GM23338 (cell line): Measurements from ENCODE around the gene MFAP5. TPM values are rescaled to one million over a fixed set of nuclear protein-coding genes. Genes with fewer than 3 reads are reported as not detected.

Source experiments
- ATAC-seq: fragments of 200-7000 bp; cut with Tn5 transposase; 3 replicates; pipeline ENCODE4 v1.9.1; 2020
- DNase-seq: peaks from one replicate; pipeline ENCODE4 v3.0.0-alpha.2; 2015; ENCODE audit warnings: low spot score
- H2AFZ ChIP-seq: fragments of 200-600 bp; sonication (generic); 2 replicates; pipeline ENCODE4 v1.8.0; 2016; ENCODE audit warnings: antibody characterized with exemption, mild to moderate bottlenecking, moderate library complexity
- H3F3A ChIP-seq: fragments of 200-600 bp; sonication (generic); replicated peaks from 2 replicates; pipeline ENCODE4 v1.8.0; 2017; ENCODE audit warnings: antibody characterized with exemption, mixed run types, low read depth
- H3K27ac ChIP-seq: fragments of 200-600 bp; sonication (generic); 2 replicates; pipeline ENCODE4 v1.6.1; 2016; ENCODE audit warnings: low read depth
- H3K27me3 ChIP-seq: fragments of 200-600 bp; sonication (generic); 2 replicates; pipeline ENCODE4 v1.8.0; 2016; ENCODE audit warnings: mild to moderate bottlenecking, mixed run types, moderate library complexity; ENCODE audit not compliant: insufficient read depth
- H3K36me3 ChIP-seq: fragments of 200-600 bp; sonication (generic); 2 replicates; pipeline ENCODE4 v1.8.0; 2016; ENCODE audit warnings: mild to moderate bottlenecking; ENCODE audit not compliant: insufficient read depth
- H3K4me1 ChIP-seq: fragments of 200-600 bp; sonication (generic); 2 replicates; pipeline ENCODE4 v1.8.0; 2016; ENCODE audit warnings: mild to moderate bottlenecking, moderate library complexity; ENCODE audit not compliant: insufficient read depth
- H3K4me2 ChIP-seq: fragments of 200-600 bp; sonication (generic); 2 replicates; pipeline ENCODE4 v1.7.1; 2017; ENCODE audit warnings: mixed run types
- H3K4me3 ChIP-seq: fragments of 200-600 bp; sonication (generic); 2 replicates; pipeline ENCODE4 v1.6.1; 2016; ENCODE audit warnings: mixed run types
- H3K79me2 ChIP-seq: fragments of 200-600 bp; sonication (generic); replicated peaks from 2 replicates; pipeline ENCODE4 v1.8.0; 2017; ENCODE audit warnings: mild to moderate bottlenecking; ENCODE audit not compliant: insufficient read depth
- H3K9me2 ChIP-seq: fragments of 200-600 bp; sonication (generic); 2 replicates; pipeline ENCODE4 v1.8.0; 2017; ENCODE audit not compliant: insufficient read depth
- H4K20me1 ChIP-seq: fragments of 200-600 bp; sonication (generic); replicated peaks from 2 replicates; pipeline ENCODE4 v1.8.0; 2017; ENCODE audit warnings: mild to moderate bottlenecking; ENCODE audit not compliant: insufficient read depth
- H3K27ac Mint-ChIP-seq: 2 replicates; pipeline ENCODE4 v1.8.0; 2020; ENCODE audit warnings: inconsistent platforms, mild to moderate bottlenecking, moderate library complexity, mixed read lengths
- H3K27me3 Mint-ChIP-seq: 3 replicates; pipeline ENCODE4 v1.8.0; 2022; ENCODE audit warnings: low read depth, mild to moderate bottlenecking, moderate library complexity, mixed read lengths, inconsistent platforms; ENCODE audit not compliant: insufficient read depth, poor library complexity
- H3K36me3 Mint-ChIP-seq: 3 replicates; pipeline ENCODE4 v1.8.0; 2021; ENCODE audit warnings: low read depth, mild to moderate bottlenecking, inconsistent platforms, moderate library complexity, mixed read lengths
- H3K4me1 Mint-ChIP-seq: 3 replicates; pipeline ENCODE4 v1.8.0; 2020; ENCODE audit warnings: mild to moderate bottlenecking, inconsistent platforms, mixed read lengths
- H3K4me3 Mint-ChIP-seq: 3 replicates; pipeline ENCODE4 v1.8.0; 2021; ENCODE audit warnings: moderate library complexity, mild to moderate bottlenecking, inconsistent platforms, mixed read lengths
- H3K9me3 Mint-ChIP-seq: 3 replicates; pipeline ENCODE4 v1.8.0; 2020; ENCODE audit warnings: moderate library complexity, mild to moderate bottlenecking, inconsistent platforms, mixed read lengths
- JUNB ChIP-seq: IDR thresholded peaks from one replicate; pipeline ENCODE4 v1.6.1; 2016; ENCODE audit warnings: antibody characterized with exemption; ENCODE audit not compliant: unreplicated experiment
- polyA plus RNA-seq: library from polyadenylated mRNA; unstranded; fragments of >200 nt; fragmentation: Nextera tagmentation; extraction: Ambion mirVana; gene quantifications from 2 replicates; pipeline ENCODE4 v1.2.1, GENCODE V29; 2016
- total RNA-seq: library from RNA; depleted of rRNA; stranded (reverse); fragments of >200 nt; shearing (Covaris generic); gene quantifications from 2 replicates; pipeline ENCODE4 v1.2.3, GENCODE V29; 2014
- TF ChIP-seq, protein P1 (sequence below): fragments of 250-450 bp; sonication (Bioruptor Pico); IDR thresholded peaks from 2 replicates; pipeline ENCODE4 v1.5.0; 2020; ENCODE audit warnings: mild to moderate bottlenecking, moderate library complexity
- TF ChIP-seq, protein P2 (sequence below): IDR thresholded peaks from 2 replicates; pipeline ENCODE4 v1.6.1; 2016; ENCODE audit warnings: antibody characterized with exemption
- TF ChIP-seq, protein P3 (sequence below): IDR thresholded peaks from one replicate; pipeline ENCODE4 v1.6.1; 2018; ENCODE audit warnings: antibody characterized with exemption; ENCODE audit not compliant: unreplicated experiment

MFAP5 gene
- total and polyA plus RNA-seq, 2 experiments from 2014 or later, result 0.68 to 0.90 TPM

- TF ChIP-seq, protein P1, sequence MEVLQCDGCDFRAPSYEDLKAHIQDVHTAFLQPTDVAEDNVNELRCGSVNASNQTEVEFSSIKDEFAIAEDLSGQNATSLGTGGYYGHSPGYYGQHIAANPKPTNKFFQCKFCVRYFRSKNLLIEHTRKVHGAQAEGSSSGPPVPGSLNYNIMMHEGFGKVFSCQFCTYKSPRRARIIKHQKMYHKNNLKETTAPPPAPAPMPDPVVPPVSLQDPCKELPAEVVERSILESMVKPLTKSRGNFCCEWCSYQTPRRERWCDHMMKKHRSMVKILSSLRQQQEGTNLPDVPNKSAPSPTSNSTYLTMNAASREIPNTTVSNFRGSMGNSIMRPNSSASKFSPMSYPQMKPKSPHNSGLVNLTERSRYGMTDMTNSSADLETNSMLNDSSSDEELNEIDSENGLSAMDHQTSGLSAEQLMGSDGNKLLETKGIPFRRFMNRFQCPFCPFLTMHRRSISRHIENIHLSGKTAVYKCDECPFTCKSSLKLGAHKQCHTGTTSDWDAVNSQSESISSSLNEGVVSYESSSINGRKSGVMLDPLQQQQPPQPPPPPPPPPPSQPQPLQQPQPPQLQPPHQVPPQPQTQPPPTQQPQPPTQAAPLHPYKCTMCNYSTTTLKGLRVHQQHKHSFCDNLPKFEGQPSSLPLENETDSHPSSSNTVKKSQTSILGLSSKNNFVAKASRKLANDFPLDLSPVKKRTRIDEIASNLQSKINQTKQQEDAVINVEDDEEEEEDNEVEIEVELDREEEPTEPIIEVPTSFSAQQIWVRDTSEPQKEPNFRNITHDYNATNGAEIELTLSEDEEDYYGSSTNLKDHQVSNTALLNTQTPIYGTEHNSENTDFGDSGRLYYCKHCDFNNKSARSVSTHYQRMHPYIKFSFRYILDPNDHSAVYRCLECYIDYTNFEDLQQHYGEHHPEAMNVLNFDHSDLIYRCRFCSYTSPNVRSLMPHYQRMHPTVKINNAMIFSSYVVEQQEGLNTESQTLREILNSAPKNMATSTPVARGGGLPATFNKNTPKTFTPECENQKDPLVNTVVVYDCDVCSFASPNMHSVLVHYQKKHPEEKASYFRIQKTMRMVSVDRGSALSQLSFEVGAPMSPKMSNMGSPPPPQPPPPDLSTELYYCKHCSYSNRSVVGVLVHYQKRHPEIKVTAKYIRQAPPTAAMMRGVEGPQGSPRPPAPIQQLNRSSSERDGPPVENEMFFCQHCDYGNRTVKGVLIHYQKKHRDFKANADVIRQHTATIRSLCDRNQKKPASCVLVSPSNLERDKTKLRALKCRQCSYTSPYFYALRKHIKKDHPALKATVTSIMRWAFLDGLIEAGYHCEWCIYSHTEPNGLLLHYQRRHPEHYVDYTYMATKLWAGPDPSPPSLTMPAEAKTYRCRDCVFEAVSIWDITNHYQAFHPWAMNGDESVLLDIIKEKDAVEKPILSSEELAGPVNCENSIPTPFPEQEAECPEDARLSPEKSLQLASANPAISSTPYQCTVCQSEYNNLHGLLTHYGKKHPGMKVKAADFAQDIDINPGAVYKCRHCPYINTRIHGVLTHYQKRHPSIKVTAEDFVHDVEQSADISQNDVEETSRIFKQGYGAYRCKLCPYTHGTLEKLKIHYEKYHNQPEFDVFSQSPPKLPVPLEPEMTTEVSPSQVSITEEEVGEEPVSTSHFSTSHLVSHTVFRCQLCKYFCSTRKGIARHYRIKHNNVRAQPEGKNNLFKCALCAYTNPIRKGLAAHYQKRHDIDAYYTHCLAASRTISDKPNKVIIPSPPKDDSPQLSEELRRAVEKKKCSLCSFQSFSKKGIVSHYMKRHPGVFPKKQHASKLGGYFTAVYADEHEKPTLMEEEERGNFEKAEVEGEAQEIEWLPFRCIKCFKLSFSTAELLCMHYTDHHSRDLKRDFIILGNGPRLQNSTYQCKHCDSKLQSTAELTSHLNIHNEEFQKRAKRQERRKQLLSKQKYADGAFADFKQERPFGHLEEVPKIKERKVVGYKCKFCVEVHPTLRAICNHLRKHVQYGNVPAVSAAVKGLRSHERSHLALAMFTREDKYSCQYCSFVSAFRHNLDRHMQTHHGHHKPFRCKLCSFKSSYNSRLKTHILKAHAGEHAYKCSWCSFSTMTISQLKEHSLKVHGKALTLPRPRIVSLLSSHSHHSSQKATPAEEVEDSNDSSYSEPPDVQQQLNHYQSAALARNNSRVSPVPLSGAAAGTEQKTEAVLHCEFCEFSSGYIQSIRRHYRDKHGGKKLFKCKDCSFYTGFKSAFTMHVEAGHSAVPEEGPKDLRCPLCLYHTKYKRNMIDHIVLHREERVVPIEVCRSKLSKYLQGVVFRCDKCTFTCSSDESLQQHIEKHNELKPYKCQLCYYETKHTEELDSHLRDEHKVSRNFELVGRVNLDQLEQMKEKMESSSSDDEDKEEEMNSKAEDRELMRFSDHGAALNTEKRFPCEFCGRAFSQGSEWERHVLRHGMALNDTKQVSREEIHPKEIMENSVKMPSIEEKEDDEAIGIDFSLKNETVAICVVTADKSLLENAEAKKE (CRISPR knock-in tag), result no peak
- TF ChIP-seq, protein P2, sequence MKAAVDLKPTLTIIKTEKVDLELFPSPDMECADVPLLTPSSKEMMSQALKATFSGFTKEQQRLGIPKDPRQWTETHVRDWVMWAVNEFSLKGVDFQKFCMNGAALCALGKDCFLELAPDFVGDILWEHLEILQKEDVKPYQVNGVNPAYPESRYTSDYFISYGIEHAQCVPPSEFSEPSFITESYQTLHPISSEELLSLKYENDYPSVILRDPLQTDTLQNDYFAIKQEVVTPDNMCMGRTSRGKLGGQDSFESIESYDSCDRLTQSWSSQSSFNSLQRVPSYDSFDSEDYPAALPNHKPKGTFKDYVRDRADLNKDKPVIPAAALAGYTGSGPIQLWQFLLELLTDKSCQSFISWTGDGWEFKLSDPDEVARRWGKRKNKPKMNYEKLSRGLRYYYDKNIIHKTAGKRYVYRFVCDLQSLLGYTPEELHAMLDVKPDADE, result no peak
- no peak for TF ChIP-seq JUNB
Measured at GRCh38 chr12:8687846-8688601, 25.4 kb upstream of the MFAP5 start (continued).

DNA sequence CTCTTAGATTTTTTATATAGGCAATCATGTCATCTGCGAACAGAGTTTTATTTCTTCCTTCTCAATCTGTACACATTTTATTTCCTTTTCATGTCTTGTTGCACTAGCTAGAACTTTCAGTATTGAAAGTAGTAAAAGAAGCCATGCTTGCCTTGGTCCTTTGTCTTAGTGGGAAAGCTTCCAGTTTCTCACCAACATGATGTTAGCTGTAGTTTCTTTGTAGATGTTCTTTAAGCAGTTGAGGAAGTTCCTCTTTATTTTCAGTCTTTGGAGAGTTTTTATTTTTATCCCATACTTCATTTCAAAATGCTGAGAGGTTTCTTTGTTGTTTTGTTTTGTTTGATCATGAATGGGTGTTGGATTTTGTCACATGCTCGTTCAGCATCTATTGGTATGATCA, 22.4 kb upstream of the MFAP5 start:
- Histone ChIP-seq H2AFZ (no peak overlapping the region), H3K27ac (no peak overlapping the region), H3K4me2 (no peak overlapping the region), H3K9me2 (no peaks in the 10 kb centered on the region), H4K20me1 (no peaks in the 10 kb centered on the region), H3K4me1 (peaks cover 44% of the 10 kb centered on the region), H3K27me3 (no peaks in the 10 kb centered on the region), H3F3A (0 out of 2 replicates have a peak, but pooled peaks cover 3% of the 10 kb centered on the region), H3K36me3 (no peaks in the 10 kb centered on the region; the same call in 1 of the 2 replicates), H3K79me2 (peaks cover 7% of the 10 kb centered on the region; the same call in 1 of the 2 replicates), H3K4me3 (no peak overlapping the region)
- peaks cover 17% of the 10 kb centered on the region for H3K36me3 Mint-ChIP-seq
- peaks cover 13% of the 10 kb centered on the region for H3K27me3 Mint-ChIP-seq
- H3K9me3 Mint-ChIP-seq, result peaks cover 7% of the 10 kb centered on the region; the same call in 1 of the 3 replicates
- TF ChIP-seq, protein P2, result no peak
- TF ChIP-seq JUNB, result no peak
- TF ChIP-seq, protein P3, sequence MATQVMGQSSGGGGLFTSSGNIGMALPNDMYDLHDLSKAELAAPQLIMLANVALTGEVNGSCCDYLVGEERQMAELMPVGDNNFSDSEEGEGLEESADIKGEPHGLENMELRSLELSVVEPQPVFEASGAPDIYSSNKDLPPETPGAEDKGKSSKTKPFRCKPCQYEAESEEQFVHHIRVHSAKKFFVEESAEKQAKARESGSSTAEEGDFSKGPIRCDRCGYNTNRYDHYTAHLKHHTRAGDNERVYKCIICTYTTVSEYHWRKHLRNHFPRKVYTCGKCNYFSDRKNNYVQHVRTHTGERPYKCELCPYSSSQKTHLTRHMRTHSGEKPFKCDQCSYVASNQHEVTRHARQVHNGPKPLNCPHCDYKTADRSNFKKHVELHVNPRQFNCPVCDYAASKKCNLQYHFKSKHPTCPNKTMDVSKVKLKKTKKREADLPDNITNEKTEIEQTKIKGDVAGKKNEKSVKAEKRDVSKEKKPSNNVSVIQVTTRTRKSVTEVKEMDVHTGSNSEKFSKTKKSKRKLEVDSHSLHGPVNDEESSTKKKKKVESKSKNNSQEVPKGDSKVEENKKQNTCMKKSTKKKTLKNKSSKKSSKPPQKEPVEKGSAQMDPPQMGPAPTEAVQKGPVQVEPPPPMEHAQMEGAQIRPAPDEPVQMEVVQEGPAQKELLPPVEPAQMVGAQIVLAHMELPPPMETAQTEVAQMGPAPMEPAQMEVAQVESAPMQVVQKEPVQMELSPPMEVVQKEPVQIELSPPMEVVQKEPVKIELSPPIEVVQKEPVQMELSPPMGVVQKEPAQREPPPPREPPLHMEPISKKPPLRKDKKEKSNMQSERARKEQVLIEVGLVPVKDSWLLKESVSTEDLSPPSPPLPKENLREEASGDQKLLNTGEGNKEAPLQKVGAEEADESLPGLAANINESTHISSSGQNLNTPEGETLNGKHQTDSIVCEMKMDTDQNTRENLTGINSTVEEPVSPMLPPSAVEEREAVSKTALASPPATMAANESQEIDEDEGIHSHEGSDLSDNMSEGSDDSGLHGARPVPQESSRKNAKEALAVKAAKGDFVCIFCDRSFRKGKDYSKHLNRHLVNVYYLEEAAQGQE, result no peak
- no peak for ATAC-seq
- peaks cover 25% of the 10 kb centered on the region for H3K4me1 Mint-ChIP-seq
- H3K27ac Mint-ChIP-seq, result no peak overlapping the region
- no peak for DNase-seq
- H3K4me3 Mint-ChIP-seq, result no peak overlapping the region
